PC-9 (cell line): ENCODE results near the gene CDH13. TPM values are rescaled to one million over a fixed set of nuclear protein-coding genes. Genes with fewer than 3 reads are reported as not detected.

Source experiments
- BruUV-seq: library from RNA; stranded (reverse); fragments of 400-500 nt; replicated peaks from 2 replicates; lab custom pipeline; 2021; lab: Mats Ljungman, UMichigan
- CTCF ChIA-PET: fragments of 300-600 bp; sonication (Branson Sonifier 250); formaldehyde crosslinking; loops from one replicate; lab custom pipeline; 2022; ENCODE audit warnings: antibody characterized with exemption; lab: Charles Lee
- POLR2A ChIA-PET: fragments of 300-600 bp; sonication (Branson Sonifier 250); formaldehyde crosslinking; loops from one replicate; lab custom pipeline; 2022; ENCODE audit warnings: antibody characterized with exemption; ENCODE audit not compliant: unreplicated experiment; lab: Charles Lee
- DNase-seq, 2 experiments: peaks; one replicate each; pipeline versions ENCODE4 v3.0.0 to v3.0.0-alpha.2; 2015 to 2022; ENCODE audit warnings: mixed read lengths in 1 of 2
- H2AFZ ChIP-seq: fragments of 200-600 bp; sonication (generic); 2 replicates; pipeline ENCODE4 v1.8.1; 2017; ENCODE audit warnings: antibody characterized with exemption
- H3F3A ChIP-seq: fragments of 200-600 bp; sonication (generic); 2 replicates; pipeline ENCODE4 v1.8.1; 2017; ENCODE audit warnings: antibody characterized with exemption, mild to moderate bottlenecking, low read depth; ENCODE audit not compliant: insufficient read depth
- H3K27ac ChIP-seq: fragments of 200-600 bp; sonication (generic); 2 replicates; pipeline ENCODE4 v1.6.1; 2016; ENCODE audit warnings: mixed run types
- H3K27me3 ChIP-seq: fragments of 200-600 bp; sonication (generic); 2 replicates; pipeline ENCODE4 v1.6.1; 2016; ENCODE audit warnings: low read depth, mixed run types; ENCODE audit not compliant: insufficient read depth
- H3K36me3 ChIP-seq: fragments of 200-600 bp; sonication (generic); 2 replicates; pipeline ENCODE4 v1.6.1; 2016; ENCODE audit warnings: low read depth, mixed run types
- H3K4me1 ChIP-seq: fragments of 200-600 bp; sonication (generic); replicated peaks from 2 replicates; pipeline ENCODE4 v1.6.1; 2016; ENCODE audit warnings: mixed run types; ENCODE audit not compliant: insufficient read depth
- H3K4me2 ChIP-seq: fragments of 200-600 bp; sonication (generic); 2 replicates; pipeline ENCODE4 v1.6.1; 2017; ENCODE audit warnings: mixed run types
- H3K4me3 ChIP-seq: fragments of 200-600 bp; sonication (generic); 2 replicates; pipeline ENCODE4 v1.6.1; 2016; ENCODE audit warnings: mixed run types
- H3K79me2 ChIP-seq: fragments of 200-600 bp; sonication (generic); 2 replicates; pipeline ENCODE4 v1.6.1; 2017; ENCODE audit warnings: low read depth, mixed run types
- H3K9me2 ChIP-seq: fragments of 200-600 bp; sonication (generic); 2 replicates; pipeline ENCODE4 v1.8.1; 2017; ENCODE audit warnings: mild to moderate bottlenecking; ENCODE audit not compliant: insufficient read depth
- H3K9me3 ChIP-seq: fragments of 200-600 bp; sonication (generic); 2 replicates; pipeline ENCODE4 v1.8.1; 2016; ENCODE audit warnings: low read depth; ENCODE audit not compliant: insufficient read depth
- H4K20me1 ChIP-seq: fragments of 200-600 bp; sonication (generic); 2 replicates; pipeline ENCODE4 v1.8.1; 2017; ENCODE audit not compliant: insufficient read depth
- EZH2 ChIP-seq: fragments of 200-600 bp; sonication (generic); IDR thresholded peaks from 2 replicates; pipeline ENCODE4 v1.8.0; 2017; ENCODE audit warnings: antibody characterized with exemption, low read depth
- intact Hi-C: fragments of 100-400 bp; cut with micrococcal nuclease; formaldehyde crosslinking; loops from one replicate; pipeline ENCODE4 v1.10.0; 2022; ENCODE audit not compliant: unreplicated experiment
- total RNA-seq: library from RNA; stranded (reverse); gene quantifications from 2 replicates; pipeline ENCODE4 v1.2.3, GENCODE V29; 2021
- TF ChIP-seq, protein P1 (sequence below): fragments of 200-600 bp; sonication (generic); conservative IDR thresholded peaks from 2 replicates; pipeline ENCODE4 v1.6.1; 2017; ENCODE audit warnings: mixed run types, antibody characterized with exemption, mild to moderate bottlenecking, moderate library complexity

CDH13 gene
- total RNA-seq, 1 experiment from 2014 or later = 0.24 TPM

DNA sequence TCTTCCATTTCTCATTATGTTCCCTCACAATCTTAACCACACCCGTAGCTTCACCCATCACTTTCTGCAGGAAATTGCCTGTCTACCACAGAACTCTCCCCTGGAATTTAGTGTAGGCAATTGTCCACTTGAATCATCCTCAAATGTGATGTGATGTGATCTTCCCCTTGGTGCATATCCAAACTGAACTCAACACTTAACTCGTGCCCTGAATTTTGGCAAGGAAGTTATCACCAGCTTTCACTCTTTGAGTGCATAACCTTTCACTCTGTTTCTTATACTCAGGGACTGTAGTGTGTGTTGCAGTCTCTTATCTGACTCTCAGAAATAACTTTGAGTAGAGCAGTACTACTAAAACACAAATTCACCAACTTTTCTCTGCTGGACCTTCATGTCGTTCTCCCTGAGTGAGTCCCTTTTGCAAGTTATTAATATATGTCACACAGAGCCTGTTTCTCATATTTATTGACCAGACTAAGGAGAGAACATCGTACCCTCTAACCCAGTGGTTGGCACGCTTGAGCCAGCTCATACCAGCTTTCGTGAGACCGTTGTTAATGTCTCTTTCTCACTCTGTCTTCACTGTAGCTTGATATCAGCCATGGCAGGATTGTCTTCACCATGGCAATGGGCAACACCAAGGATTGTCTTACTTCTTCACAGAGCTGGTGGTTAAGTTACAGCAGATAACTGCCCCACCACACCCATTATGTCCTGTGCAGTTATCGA is 622.1 kb downstream of the CDH13 start:
- BruUV-seq = no TSS peak
- Histone ChIP-seq H3K4me1 (no peaks in the 10 kb centered on the region), H2AFZ (no peak overlapping the region), H3F3A (no peaks in the 10 kb centered on the region), H3K4me2 (no peak overlapping the region), H3K4me3 (no peak overlapping the region), H4K20me1 (no peaks in the 10 kb centered on the region), H3K27ac (no peak overlapping the region), H3K9me2 (no peaks in the 10 kb centered on the region), H3K9me3 (no peaks in the 10 kb centered on the region), H3K27me3 (peaks cover 8% of the 10 kb centered on the region), H3K79me2 (no peaks in the 10 kb centered on the region), H3K36me3 (no peaks in the 10 kb centered on the region)
- ChIA-PET POLR2A (no interaction called here), CTCF (no interaction called here)
- no peak for DNase-seq
- intact Hi-C loops = no loop called here
- TF ChIP-seq, protein P1, sequence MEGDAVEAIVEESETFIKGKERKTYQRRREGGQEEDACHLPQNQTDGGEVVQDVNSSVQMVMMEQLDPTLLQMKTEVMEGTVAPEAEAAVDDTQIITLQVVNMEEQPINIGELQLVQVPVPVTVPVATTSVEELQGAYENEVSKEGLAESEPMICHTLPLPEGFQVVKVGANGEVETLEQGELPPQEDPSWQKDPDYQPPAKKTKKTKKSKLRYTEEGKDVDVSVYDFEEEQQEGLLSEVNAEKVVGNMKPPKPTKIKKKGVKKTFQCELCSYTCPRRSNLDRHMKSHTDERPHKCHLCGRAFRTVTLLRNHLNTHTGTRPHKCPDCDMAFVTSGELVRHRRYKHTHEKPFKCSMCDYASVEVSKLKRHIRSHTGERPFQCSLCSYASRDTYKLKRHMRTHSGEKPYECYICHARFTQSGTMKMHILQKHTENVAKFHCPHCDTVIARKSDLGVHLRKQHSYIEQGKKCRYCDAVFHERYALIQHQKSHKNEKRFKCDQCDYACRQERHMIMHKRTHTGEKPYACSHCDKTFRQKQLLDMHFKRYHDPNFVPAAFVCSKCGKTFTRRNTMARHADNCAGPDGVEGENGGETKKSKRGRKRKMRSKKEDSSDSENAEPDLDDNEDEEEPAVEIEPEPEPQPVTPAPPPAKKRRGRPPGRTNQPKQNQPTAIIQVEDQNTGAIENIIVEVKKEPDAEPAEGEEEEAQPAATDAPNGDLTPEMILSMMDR = no peak
- no peak for TF ChIP-seq EZH2

GRCh38 chr16:83253521-83253920 is 626.8 kb downstream of the CDH13 start:
- DNase-seq = no peak
- H4K20me1 ChIP-seq = no peaks in the 10 kb centered on the region
- BruUV-seq = no TSS peak
- H2AFZ ChIP-seq = no peak overlapping the region
- POLR2A ChIA-PET = no interaction called here
- H3K4me2 ChIP-seq = no peak overlapping the region
- TF ChIP-seq, protein P1 = no peak
- no peak for TF ChIP-seq EZH2
- H3K79me2 ChIP-seq = no peaks in the 10 kb centered on the region
- no peaks in the 10 kb centered on the region for H3K36me3 ChIP-seq
- no peak overlapping the region for H3K27ac ChIP-seq
- no peak overlapping the region for H3K4me3 ChIP-seq
- H3K4me1 ChIP-seq = no peaks in the 10 kb centered on the region
- H3K27me3 ChIP-seq = peaks cover 15% of the 10 kb centered on the region; the same call in 1 of the 2 replicates
- CTCF ChIA-PET = no interaction called here
- H3F3A ChIP-seq = no peaks in the 10 kb centered on the region
- intact Hi-C loops = no loop called here
- no peaks in the 10 kb centered on the region for H3K9me3 ChIP-seq
- H3K9me2 ChIP-seq = no peaks in the 10 kb centered on the region

DNA sequence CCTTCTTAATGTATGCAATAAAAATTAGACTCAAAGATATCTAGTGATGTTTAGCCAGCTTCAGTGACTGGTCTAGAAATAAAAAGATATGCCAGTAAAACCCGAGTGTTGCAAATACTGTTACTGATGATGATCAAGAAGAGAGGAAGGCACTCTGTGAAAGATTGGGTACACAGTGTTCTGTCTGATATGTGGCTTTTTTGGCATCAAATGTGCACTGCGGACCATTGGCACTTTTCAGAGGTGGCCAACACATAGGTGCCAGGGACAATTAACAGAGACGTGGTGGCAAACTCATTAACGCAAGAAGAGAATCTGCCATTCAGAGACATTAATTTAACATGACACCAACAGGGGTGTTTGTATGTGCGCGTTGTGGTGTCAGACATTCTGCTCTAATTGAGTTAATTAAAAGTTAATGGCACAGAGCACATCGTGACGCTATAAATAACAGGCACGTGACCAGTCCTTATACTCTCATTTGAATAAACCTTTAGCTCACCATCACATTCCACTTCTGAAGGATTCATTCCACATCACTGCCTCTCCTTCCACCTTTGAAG is 631.7 kb downstream of the CDH13 start:
- H4K20me1 ChIP-seq = no peaks in the 10 kb centered on the region
- H3F3A ChIP-seq = no peaks in the 10 kb centered on the region
- H3K79me2 ChIP-seq = no peaks in the 10 kb centered on the region
- POLR2A ChIA-PET = no interaction called here
- H3K4me3 ChIP-seq = no peak overlapping the region
- no peak overlapping the region for H3K4me2 ChIP-seq
- H3K9me3 ChIP-seq = no peaks in the 10 kb centered on the region
- no peak for DNase-seq
- CTCF ChIA-PET = no interaction called here
- intact Hi-C loops = no loop called here
- H2AFZ ChIP-seq = no peak overlapping the region
- H3K9me2 ChIP-seq = no peaks in the 10 kb centered on the region
- H3K27me3 ChIP-seq = peaks cover 24% of the 10 kb centered on the region; the same call in 1 of the 2 replicates
- no peaks in the 10 kb centered on the region for H3K4me1 ChIP-seq
- TF ChIP-seq, protein P1 = no peak
- TF ChIP-seq EZH2 = no peak
- no peaks in the 10 kb centered on the region for H3K36me3 ChIP-seq
- no peak overlapping the region for H3K27ac ChIP-seq
- no TSS peak for BruUV-seq
